Measurements from ENCODE around the gene CACNA1G. TPM values are rescaled to one million over a fixed set of nuclear protein-coding genes. Genes with fewer than 3 reads are reported as not detected.

The CACNA1G gene
- under 1 TPM; 0.07 to 0.19 TPM for total RNA-seq

- peak; percentile 92 for DNase-seq
- no peak for TF ChIP-seq CTCF (IDR thresholded peaks at IDR 0.05)
- Histone ChIP-seq H3K4me1 (peaks cover 22% of the 10 kb centered on the region), H3K27ac (no peak within 1 kb of the TSS), H3K36me3 (no peaks in the 10 kb centered on the region), H3K27me3 (peaks cover 54% of the 10 kb centered on the region), H3K9me3 (no peaks in the 10 kb centered on the region), H3K9ac (ENCODE audit: low read depth in 2 of 2, low read length in 2 of 2) (peak within 1 kb of the TSS in 1 of 2 donors; percentile 46), H3K4me3 (peak within 1 kb of the TSS; percentile 39)
- intact Hi-C loops (cut with DNase I) = no loop called here
Observed at GRCh38 chr17:50560185-50560824, at the start of gene CACNA1G. Gene CACNA1G (plus strand): TSS chr17:50560715. CDS start chr17:50561460, 745 bp downstream.

DNA sequence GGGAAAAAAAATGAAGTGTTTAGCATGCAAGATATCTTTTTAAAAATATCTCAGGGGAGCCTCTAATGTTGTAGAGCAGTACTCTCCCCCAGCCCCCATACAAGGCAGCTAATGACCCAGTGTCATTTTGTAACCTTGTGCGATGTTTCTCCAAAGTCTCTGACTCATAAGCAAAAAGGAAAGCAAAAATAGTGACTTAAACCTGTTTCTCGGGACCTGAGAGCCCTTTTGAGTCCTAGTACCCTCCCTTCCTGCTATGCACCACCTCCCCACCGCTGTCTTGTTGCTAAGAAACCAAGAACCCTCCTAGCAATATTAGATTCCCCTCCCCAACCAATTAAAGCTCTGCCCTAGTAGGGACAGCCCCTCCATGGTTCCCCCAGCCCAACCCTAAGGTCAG is 49.5 kb upstream of the CACNA1G start:
- no peak overlapping the region for H3K27ac ChIP-seq
- no peaks in the 10 kb centered on the region for H3K27me3 ChIP-seq
- no peak overlapping the region for H3K9ac ChIP-seq (ENCODE audit: low read depth in 2 of 2, low read length in 2 of 2)
- intact Hi-C loops (cut with DNase I) = no loop called here
- TF ChIP-seq CTCF (IDR thresholded peaks at IDR 0.05) = no peak
- H3K4me1 ChIP-seq = no peaks in the 10 kb centered on the region
- H3K9me3 ChIP-seq = no peaks in the 10 kb centered on the region
- no peak overlapping the region for H3K4me3 ChIP-seq
- DNase-seq = no peak
- no peaks in the 10 kb centered on the region for H3K36me3 ChIP-seq

DNA sequence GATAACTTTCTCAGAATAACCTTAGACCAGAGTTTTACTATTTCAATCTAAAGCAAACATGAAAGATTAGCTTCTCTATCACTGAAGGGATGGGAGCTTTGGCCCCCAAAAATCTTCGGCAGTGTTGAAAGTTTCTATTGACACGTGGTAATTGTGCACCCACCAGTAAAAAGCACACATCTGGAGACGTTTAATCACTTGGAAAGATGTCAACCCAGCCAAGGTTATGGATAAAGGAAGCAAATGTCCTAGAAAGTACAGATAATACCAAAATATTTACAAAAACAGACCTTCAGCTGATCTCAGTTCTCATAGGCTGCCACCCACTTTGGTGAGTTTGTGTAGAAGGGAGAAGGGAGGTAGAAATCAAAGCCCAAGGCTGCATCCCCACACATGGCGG is 47.0 kb upstream of the CACNA1G start:
- Histone ChIP-seq H3K4me3 (no peak overlapping the region), H3K4me1 (no peaks in the 10 kb centered on the region), H3K27me3 (no peaks in the 10 kb centered on the region), H3K27ac (no peak overlapping the region), H3K9ac (ENCODE audit: low read depth in 2 of 2, low read length in 2 of 2) (no peak overlapping the region), H3K36me3 (no peaks in the 10 kb centered on the region), H3K9me3 (no peaks in the 10 kb centered on the region)
- DNase-seq = no peak
- intact Hi-C loops (cut with DNase I) = no loop called here
- no peak for TF ChIP-seq CTCF (IDR thresholded peaks at IDR 0.05)

DNA sequence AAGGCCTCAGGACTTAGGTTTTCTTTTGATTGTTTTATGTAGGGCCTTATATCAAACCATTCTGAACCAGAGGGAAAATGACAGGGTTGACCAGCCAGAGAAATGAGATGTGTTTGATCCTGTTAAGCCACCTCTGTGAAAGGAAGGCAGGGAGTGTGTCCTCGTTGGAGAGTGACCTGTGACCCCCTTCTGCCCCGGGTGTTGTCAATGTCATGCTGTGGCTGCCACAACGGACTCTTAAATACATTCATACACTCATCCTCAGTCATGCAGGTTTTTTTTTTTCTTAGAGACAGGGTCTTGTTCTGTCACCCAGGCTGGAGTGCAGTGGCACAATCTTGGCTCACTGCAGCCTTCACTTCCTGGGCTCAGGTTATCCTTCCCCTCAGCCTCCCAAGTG is 46.1 kb upstream of the CACNA1G start:
- H3K4me1 ChIP-seq = no peaks in the 10 kb centered on the region
- H3K27ac ChIP-seq = no peak overlapping the region
- no peak for DNase-seq

DNA sequence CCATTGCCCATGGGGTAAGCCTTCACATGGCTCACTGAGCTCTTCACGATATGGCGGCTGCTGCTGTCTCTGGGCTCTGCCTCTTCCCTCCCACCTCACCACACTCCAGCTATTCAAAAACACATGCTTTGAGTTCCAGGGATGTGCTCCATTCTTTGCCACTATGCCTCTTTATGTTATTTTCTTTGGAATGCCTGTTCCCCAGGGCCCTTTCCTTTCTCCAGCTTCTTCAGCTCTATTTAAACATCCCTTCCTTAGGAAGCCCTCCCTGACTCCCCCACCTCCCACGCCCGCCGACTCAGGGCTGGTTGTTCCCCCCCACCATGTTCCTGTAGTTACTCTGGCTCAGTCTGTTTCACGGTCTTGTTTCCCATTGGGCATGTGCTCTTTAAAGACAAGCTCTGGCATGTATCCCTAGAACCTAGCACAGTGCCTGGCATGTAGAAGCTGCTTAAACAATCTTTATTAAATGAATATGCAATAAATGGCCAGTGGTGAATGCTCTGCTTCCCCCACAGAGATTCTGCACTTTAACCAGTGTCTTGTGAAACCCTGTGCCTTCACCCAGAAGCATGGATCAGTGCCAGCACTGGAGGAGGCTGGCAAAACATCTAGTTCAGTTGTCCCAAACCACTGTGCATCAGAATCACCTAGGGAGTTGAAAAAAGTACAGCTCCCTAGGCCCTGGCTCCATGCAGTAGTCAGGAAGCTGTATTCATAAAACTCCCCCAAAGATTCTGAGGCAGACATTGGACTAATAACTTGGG is 45.4 kb upstream of the CACNA1G start:
- H3K9me3 ChIP-seq = no peaks in the 10 kb centered on the region
- H3K4me1 ChIP-seq = no peaks in the 10 kb centered on the region
- no peak for DNase-seq
- H3K27me3 ChIP-seq = no peaks in the 10 kb centered on the region
- no peak overlapping the region for H3K4me3 ChIP-seq
- no peak overlapping the region for H3K27ac ChIP-seq
- no peak for TF ChIP-seq CTCF (IDR thresholded peaks at IDR 0.05)
- H3K9ac ChIP-seq (ENCODE audit: low read depth in 2 of 2, low read length in 2 of 2) = no peak overlapping the region
- no peaks in the 10 kb centered on the region for H3K36me3 ChIP-seq
- intact Hi-C loops (cut with DNase I) = no loop called here

More for the DNA sequence above, 46.1 kb upstream of the CACNA1G start:
- no peak for TF ChIP-seq CTCF (IDR thresholded peaks at IDR 0.05)
- Histone ChIP-seq H3K9ac (ENCODE audit: low read depth in 2 of 2, low read length in 2 of 2) (no peak overlapping the region), H3K9me3 (no peaks in the 10 kb centered on the region), H3K4me3 (no peak overlapping the region), H3K27me3 (no peaks in the 10 kb centered on the region), H3K36me3 (no peaks in the 10 kb centered on the region)
- intact Hi-C loops (cut with DNase I) = no loop called here

Measured in colonic mucosa (tissue), 4 donors.